Dedifferentiated amniotic fluid mesenchymal stem cell (primary cell): Measurements from ENCODE around the gene TPMT.
"Not testable (repeated sequence)": the region's sequence is repeated elsewhere in the genome, so short reads cannot be mapped to it uniquely, and the experiment has no call there.

Source experiments
- DNase-seq: peaks from one replicate; pipeline ENCODE4 v3.0.0-alpha.2; 2016; ENCODE audit errors: extremely low spot score

The TPMT gene

DNA sequence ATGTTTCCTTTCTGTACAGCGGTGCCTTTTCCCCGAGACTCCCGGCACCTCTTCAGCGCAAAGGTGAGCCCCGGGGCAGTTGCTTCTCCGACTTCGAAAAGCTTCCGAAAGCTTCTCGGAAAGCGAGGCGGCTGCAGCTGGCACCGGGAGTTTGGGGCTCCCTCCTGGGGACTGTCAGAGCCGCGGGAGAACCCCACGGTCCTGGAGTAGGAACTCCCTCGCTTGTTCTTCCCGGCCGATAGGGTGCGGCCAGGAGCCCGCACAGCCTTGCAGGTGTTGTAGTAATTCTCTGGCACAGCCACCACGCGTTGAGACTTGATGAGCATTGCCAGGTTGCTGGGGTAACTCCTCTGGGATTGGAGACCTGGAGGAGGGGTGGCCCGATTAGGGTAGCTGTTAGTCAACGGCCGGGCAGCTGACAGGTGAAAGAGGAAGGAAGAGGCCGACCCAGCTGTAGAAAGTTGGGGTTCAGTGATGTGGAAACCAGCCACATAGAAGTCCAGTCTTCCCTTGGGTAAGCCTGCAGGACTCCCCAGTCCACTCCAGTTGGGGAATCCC lies 1.1 kb upstream of the TPMT start:
- DNase-seq, result no peak

DNA sequence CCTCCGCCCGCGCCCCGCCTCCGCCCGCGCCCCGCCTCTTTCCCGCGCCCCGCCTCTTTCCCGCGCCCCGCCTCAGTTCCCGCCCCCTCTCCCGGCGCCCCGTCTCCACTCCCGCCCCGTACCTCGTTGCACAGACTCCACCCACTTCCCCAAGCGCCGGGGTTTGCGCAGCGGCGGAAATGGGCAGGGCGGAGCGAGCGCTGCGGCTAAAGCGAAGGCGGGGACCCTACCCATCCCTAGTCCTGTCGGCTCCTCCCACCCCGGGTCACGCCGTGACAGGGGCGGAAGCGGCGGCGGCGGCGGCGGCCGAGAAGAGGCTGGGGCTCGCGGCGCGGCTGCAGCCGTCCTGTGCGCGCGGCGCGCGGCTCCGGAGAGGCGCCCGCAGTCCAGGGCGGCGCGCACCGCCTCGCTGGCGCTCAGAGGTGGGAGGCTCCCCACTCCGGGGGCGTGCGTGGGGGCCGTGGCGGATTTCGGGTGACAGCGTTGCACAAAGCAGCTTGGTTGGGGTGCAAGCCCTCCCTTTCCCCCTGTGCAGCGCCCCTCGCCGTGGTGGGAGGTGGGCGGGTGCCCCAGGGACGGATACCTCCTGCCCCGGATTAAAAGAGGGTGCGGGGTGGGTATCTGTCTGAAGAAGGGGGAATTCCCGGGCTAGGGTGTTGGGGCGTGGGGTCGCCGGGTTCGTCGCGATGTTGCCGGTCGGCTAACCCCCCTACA lies 430 bp upstream of the TPMT start, which contains the start of gene KDM1B:
Gene KDM1B (plus strand): TSS at position 273 of the 714 bp plus-strand sequence. CDS start 4,474 bp downstream, outside the sequence.
- DNase-seq, result peak; percentile 96

DNA sequence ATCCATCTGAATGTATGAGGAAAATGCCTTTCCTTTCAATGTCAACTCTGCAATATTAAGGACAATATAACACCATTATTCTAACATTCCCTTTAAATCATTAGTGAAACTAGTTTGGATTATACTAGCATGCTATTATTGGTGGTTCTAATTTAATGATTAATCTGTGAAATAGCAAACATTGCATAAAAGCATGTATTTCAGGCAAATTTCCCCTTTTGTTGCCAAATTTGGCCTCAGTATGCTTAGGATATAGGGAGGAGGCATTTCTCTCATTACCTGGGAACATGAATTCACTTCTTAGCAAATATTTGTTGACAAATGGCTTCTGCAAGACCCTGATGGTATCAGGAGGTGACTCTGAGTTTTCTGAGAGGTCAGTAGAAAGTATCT lies 1.6 kb downstream of the TPMT start:
- no peak for DNase-seq

DNA sequence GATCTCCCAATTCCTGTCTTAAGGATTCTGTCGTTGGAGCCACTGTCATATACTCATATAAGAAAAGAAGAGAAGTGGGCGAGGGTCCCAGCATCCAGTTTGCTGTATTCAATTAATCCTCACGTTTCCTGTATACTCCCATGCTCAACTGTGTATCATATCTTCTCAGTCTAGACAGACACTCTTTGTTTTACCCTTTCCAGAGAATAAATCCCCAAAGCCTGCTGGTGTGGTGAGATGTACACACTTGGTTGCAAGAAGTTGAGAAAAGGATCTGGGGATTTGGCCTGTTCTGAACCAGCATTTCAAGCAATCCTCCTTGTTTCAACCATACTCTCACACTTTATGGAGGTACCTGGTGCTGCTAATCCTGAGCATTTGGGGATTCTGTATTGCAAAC lies 3.1 kb downstream of the TPMT start:
- no peak for DNase-seq

DNA sequence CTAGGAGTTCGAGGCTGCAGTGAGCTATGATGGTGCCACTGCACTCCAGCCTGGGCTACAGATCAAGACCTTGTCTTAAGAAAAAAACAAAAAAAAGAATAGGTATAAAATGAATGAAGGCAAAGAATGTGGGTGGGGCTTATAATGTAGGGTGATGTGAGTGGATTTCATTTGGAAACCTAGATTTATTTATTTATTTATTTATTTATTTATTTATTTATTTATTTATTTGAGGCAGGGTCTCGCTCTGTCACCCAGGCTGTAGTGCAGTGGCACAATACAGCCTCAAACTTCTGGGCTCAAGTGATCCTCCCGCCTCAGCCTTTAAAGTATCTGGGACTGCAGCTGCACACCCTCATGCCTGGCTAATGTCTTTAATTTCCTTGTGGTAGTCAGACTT lies 3.5 kb downstream of the TPMT start:
- not testable (repeated sequence) for DNase-seq

DNA sequence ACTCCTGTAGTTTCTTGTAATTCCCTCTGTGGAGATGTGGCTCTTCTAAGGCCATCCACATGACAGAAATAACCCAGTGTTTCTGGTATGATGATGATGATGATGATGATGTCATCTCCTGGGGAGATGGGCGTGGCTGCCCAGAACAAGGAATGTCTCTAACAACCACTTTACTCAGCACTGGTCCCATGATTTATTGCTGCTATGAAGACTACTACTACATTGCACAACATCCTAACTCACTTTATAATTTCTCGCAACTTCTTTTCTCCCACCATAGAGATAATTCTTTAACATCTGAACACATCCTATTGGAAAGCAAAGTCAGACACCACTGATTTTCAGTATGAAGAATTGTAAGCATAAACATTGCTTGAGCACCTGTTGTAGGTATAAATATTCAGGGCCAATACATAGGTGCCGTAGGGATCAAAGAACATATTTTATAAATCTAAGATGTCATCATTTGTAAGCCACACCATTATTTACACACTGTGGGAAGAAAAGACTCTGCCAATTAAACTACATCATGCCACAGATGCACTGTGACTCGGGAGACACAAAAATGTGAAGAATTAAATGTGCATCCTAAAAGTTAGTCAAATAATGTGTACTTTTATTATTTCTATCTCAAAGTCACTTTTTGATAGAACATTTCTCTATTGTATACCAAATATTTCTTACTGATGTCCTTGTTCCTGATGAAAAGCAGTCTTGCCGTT lies 6.4 kb downstream of the TPMT start:
- peak; percentile 51 for DNase-seq

DNA sequence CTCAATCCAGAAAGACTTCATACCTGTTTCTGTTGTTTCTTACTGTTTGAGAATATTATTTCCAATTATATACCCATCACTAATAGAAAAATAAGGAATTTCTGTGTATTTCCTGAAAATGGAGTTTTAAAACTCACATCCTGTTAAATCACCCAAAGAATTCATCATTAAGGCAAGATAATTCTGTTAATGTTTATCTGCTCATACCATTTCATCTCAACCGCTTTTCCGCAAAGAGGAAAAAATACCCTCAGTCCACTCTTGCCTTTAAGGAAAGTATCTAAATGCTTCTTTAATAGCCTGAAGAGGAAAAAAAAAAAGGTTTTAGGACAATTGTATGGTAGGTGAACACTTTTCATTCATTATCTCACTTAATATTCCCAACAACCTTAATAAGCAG lies 7.3 kb downstream of the TPMT start:
- no peak for DNase-seq

DNA sequence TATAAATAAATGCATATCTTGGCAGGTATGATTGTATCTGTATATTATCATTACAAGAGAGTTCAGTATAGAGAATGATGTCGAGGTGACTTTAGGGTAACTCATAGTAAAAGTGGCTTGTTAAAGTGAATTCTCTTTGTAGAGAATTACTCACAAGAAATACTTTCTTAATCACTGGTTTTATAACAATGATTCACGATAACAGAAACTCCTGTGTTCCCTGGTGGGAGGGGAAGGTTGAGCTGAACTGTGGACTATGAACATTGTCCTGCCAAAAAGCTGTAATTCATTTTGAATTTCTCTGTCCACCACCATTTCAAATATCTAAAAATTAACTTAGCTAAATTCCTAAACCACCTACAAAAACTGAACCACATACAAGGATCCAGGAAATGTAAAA lies 7.7 kb downstream of the TPMT start:
- DNase-seq, result no peak

DNA sequence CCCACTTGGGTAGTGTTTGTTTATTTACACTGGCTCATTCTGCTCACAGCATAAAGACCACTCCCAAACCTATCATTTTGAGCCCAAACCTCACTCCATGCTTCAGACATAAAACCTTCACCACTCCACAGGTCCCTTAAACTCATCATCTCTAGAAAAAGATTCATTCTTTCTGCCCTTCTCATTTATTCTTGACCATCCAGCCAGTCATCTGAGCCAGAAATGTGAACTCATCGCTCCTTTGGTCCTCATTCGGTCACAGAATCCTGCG lies 12.4 kb downstream of the TPMT start:
- no peak for DNase-seq

DNA sequence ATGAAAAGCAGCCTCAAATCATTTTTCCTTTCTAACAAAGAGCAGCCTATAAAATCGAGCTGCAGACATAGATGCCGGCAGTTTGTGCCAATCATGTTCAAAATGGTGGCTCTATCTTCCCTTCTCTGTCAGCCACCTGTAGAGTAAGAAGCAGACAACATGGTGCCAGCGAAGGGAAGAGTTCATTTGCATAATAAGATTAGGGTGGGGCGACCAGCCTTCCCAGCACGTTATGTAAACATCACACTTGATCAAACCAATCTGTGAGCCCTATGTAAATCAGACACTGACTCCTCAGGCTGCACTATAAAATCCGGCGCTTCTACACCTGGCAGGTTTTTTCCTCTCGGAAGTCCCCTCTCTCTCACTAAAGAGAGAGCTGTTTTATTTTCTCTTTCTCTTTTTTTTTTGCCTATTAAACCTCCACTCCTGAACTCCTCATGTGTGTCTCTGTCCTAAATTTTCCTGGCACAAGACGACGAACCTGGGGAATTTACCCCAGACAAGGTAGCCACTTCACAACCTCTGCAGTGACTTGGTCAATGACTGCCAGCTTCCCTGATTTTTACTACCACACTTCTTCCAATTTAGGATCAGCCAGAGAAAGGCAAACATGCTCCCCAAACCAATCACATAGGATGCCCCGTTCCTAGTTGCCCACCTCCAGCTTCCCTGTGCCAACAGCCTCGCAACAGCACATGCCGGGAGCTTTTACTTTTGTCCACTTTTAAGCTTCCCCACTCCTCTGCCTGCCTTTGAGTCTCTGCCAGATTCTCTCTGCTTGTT lies 12.9 kb downstream of the TPMT start:
- DNase-seq, result no peak

DNA sequence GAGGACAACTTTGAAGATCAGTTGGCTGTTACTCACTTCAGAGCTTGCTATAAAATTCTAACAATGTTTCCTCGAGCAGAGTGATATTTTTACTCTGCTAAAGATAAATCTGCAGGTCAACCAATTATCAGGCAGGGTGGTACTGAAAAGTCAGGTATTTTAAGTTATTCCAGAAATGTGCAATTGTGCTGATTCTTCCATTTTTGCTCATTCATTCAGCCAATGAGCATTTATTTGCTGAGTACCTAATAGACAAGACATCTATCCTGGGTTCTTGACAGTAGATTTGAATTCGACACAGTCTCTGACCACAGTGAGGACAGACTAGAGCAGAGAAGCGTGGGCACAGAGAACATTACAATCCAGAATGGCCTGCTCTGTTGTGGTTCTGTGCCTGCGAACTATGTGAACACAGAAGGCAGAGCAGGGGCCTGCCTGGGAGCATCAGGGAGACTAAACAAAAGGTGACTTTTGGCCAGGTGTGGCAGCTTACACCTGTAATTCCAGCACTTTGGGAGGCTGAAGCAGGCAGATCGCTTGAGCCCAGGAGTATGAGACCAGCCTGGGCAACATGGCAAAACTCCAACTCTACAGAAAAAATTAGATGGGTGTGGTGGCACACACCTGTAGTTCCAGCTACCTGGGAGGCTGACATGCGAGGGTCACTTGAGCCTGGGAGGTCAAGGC lies 14.8 kb downstream of the TPMT start:
- no peak for DNase-seq

DNA sequence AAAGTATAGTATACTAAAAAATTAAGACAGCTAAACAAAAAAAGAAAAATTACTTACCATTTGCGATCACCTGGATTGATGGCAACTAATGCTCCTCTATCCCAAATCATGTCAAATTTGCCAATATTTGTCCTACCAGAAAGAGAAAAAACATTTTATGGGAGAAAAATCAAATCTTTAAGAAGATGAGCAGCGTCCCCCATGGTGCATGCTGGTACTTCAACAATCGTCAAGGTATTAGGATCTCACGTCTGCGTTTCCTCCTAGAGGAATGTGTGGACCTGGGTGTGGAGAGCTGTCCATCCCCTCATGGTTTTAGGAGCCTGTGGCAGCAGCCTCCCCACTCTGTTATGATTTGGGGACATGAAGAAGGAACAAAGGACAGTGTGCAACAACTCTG lies 16.0 kb downstream of the TPMT start:
- DNase-seq, result no peak

DNA sequence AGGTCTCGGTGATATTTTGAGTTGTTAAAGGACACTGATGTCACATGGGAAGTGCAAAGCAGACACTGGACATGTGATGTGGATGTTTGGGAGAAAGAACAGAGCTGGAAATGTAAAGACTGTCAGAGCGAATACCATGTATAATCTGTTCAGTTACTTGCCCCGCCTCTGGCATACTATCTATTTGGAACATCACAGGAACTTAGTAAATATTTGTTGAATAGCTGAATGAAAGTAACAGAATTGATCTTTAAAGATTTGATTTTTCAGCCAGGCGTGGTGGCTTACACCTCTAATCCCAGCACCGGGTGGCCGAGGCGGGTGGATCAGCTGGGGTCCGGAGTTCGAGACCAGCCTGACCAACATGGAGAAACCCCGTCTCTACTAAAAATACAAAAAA lies 18.6 kb downstream of the TPMT start:
- DNase-seq, result no peak

DNA sequence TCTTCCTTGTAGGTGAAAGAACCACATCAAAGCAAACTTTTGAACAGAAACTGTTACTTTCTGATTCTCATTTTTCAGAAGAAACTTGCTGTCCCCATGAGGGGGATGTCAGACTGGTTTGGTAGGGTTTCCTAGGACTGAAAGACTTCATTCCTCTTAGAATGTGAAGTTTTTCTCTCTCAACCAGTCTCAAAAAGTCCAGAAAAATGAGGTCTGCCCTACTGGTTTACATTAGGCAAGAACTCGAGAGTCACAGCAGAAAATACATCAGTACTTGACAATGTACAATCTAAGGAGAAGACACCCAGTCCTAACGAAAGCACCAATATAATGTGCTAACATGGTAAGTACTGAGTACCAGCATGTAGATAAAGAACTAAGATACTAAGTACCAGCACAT lies 19.7 kb downstream of the TPMT start:
- no peak for DNase-seq

DNA sequence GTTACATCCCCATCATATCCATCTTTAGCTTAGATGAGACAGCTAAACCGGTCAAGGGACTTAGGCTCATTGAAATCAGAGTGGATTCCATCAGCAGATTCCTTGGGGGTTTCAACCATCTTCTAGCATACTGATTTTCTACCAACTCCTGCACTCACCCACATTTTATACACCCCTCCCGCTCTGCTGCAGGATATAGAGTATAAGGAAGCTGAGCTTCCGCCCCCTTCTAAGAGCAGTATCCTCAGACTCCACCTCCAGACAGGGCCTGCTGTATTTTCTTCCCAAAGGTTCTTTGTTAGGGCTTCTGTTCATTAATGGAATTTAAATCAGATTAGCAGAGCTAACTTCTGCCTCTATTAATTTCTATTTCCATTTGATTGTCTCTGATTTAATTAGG lies 22.5 kb downstream of the TPMT start:
- no peak for DNase-seq

DNA sequence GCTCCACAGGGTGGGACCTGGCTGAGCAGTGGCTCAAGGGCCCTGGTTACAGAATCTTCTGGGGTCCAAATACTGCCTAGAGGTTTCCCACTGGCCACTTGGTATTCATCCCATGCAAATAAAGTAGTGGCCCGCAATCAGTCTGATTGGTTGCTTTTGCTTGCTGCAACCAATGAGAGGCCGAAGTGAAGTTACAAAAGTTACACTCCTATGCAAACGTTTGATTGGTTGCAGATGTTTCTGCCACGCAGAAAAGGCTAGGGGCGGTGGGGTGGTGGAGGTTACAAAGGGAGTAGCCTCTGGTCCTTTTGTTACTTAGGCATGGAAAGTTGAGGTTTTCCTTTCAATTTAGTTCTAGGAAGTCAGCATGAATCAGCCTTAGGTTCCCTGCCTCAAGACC lies 28.8 kb downstream of the TPMT start:
- DNase-seq, result no peak

DNA sequence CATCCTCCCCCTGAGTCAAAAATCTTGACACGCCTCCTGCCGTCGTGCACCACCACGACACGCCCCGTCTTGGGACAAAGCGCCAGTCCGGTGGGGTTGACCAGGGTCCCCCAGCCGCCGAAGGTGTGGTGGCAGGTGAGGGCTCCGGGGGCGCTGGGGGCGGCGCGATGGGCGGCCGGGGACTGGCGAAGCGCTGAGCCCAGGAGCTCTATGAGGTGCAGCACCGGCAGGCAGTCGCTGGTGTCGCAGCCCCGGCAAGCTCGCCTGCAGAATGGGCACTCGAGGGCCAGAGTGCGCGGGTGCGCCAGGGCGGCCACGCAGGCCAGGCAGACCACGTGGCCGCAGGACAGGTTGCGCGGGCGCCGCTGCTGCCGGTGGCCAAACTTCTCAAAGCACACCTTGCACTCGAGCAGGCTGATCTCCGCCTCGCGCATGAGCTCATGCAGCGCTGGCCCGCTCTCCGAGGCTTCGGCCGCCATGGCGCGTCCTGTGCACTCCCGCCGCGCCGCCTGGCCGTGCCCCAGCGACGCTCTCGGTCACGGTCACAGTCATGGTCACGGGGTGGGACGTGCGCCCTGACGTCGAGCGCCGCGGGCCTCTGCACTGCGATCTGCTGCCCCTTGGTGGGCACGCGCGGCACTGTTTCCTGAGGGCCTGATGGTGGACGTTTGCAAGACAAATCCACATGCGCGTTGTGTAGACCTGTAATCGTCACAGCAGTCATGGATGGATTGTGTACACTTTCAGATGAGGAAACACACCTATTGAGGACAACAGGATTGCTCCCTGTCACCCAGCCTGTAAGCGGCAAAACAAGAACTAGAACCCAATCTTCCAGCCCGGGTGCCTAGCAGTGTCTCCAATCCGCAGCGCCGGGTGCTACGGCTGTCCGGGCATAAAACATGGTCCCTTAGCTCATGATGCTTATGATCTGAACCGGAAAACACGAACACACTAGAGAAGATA lies 32.5 kb downstream of the TPMT start, which contains the start of gene NHLRC1:
Gene NHLRC1 (minus strand): TSS at position 550 of the 966 bp plus-strand sequence. CDS start 71 bp downstream, at position 479.
- peak; percentile 80 for DNase-seq

DNA sequence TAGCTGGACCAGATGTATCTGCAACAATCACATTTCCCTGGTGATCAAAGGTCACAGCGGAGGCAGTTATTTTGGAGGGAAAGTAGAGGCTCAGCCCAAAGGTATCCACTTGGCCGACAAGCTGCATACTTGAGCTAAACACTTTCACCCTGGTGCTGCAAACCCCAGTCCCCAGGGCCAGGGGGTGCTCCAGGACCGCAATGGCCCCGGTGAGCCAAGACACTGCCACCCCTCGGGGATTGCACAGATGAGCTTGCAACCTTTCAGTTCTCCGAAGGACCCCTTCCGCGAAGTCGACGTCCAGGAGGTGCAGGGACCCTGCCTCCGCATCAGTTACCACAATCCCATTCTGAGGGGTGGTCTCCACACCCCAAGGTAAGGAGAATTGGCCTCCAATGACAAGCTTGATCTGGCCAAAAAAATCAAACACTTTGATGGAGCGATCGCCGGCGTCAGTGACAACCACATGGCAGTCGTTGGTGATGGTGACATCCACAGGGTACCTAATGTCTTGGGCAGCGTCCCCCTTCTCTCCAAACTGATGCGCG lies 33.2 kb downstream of the TPMT start:
- no peak for DNase-seq

DNA sequence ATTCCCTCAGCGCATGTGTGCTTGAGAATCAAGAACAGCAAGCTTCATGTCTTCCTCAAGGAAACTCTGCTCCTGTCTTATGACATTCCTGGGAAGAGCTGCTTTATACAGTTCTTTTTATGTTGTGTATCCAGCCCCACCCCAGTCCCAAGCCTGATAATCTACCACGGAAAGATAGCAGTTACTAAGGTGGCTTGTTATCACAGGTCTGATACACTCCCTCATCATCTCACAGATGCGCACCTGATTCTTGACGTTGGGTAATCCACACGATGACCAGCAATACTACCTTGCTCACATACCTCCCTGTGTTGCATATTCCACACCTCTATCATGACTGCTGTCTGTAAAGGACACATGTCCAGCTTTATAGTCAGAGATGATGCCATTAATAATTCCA lies 35.6 kb downstream of the TPMT start:
- no peak for DNase-seq

DNA sequence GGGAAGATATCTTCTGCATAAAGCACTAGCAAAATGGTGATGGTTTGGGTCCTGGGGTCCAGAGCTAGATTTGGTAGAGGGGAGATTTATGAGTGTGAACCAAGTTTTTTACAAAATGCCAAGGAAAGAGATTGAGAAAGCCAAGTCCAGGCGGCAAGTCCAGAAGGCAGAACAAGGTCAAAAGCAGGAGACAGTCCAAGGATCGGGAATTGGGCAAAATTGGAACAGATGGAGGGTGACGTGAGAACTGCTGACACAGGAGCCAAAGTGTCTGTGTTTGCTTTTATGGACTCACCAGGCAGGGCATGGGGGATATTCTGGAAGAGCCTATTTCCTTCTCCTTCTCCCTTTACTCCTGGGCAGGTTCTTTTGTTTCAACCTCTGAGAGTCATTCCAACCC lies 36.5 kb downstream of the TPMT start:
- DNase-seq, result no peak
